ENCODE measurements around the gene TMX2.
"Not testable (repeated sequence)": the region's sequence is repeated elsewhere in the genome, so short reads cannot be mapped to it uniquely, and the experiment has no call there.

Gene TMX2

DNA sequence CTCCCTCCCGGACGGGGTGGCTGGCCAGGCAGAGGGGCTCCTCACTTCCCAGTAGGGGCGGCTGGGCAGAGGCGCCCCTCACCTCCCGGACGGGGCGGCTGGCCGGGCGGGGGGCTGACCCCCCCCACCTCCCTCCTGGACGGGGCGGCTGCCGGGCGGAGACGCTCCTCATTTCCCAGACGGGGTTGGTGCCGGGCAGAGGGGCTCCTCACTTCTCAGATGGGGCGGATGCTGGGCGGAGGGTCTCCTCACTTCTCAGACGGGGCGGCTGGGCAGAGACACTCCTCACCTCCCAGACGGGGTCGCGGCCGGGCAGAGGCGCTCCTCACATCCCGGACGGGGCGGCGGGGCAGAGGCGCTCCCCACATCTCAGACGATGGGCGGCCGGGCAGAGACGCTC lies 4.3 kb downstream of the TMX2 start:
- DNase-seq: not testable (repeated sequence)

DNA sequence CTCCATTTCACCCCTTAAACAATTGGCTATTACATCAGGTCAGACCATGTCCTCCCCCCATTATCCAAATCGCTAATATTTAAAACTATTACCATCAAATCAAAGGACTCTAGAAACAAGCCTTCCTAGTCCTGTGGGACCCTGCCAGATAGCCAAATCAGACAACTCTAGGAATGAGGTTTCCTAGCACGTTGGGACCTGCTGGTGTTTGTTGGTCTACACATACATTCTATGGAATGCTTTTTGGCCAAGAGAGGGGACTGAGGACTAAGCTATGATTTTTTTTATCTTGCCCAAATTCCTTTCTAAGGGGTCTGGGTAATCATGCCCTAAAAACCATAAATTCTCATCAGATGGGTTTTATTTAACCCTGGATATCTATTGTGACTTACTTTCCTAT lies 14.8 kb downstream of the TMX2 start:
- DNase-seq: no peak

DNA sequence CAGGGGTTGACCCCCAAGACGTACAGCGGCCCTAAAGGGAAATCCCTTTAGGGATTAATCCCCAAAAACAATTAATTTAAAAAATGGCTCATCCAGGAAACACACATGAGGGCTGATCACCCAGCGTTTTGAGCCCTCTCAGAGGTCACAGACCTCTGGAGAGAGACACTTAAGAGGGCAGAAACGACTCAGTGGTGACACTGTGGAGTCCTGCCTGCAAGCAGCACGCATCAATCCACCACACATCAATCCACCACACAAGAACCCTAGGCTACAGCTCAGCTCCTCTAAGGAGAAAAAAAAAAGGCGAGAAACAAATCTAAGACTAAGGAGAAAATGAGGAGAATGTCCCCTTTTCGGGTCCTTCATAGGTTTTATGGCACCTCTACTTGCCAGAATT lies 16.4 kb downstream of the TMX2 start:
- no peak for DNase-seq

DNA sequence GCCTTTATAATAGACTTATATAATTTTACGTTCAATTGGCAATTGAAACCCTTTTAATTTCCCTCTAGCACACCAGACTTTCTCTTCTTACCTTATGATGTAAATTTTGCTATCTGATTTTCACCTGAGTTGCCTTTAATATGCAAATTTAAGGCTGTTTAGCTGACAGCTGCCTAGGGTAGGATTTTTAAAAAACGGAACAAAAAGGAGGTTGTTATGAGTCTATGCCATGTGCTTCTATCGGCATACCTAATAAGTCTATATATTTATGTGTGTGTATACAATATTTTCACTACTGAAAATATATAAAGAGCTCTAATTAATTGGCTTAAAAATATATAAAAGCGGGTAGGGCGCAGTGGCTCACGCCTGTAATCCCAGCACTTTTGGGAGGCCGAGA lies 17.1 kb downstream of the TMX2 start:
- DNase-seq: no peak

DNA sequence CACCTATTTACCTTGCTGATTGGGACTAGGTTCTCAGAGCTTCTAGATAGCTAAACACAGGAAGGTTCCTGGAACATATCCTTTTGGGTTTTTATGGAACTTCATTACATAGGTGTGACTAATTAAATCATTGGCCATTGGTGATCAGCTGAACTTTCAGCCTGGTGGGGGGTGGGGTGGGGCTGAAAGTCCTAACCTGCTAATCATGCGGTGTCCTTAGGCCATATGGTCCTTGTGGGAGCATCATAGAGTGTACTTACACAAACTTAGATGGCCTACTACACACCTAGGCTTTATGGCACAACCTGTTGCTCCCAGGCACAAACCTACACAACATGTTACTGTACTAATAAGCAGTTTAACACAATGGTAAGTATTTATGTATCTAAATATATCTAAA lies 20.3 kb downstream of the TMX2 start:
- DNase-seq: no peak

DNA sequence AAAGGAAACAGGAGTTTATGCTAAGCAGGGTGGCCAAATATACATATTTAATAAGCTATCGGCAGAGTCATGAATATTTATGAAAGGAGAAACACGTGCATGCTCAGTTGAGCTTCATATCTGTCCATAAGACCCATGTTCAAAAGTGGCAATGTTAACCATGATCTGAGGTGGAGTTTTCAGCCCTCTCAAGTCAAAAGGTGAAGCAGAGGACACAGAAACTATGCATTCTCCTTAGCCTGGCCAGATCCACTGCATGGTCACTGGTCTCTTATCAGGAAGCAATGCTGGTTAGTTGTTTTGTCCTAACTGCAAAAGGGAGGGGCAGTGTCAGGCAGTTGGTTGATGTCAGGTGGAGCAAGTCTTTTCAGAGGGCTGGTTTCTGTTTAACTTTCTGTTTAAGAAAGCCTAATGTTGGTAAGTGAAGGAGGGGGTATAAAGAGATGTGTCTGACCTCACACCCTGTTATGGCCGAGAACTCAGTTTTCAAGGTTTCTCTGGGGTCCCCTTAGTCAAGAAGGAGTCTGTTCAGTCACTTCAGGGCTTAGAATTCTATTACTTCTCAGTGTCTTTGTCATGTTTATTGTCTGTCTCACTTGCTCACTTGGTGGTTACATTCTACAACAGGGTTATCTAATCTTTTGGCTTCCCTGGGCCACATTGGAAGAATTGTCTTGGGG lies 23.4 kb downstream of the TMX2 start:
- no peak for DNase-seq

DNA sequence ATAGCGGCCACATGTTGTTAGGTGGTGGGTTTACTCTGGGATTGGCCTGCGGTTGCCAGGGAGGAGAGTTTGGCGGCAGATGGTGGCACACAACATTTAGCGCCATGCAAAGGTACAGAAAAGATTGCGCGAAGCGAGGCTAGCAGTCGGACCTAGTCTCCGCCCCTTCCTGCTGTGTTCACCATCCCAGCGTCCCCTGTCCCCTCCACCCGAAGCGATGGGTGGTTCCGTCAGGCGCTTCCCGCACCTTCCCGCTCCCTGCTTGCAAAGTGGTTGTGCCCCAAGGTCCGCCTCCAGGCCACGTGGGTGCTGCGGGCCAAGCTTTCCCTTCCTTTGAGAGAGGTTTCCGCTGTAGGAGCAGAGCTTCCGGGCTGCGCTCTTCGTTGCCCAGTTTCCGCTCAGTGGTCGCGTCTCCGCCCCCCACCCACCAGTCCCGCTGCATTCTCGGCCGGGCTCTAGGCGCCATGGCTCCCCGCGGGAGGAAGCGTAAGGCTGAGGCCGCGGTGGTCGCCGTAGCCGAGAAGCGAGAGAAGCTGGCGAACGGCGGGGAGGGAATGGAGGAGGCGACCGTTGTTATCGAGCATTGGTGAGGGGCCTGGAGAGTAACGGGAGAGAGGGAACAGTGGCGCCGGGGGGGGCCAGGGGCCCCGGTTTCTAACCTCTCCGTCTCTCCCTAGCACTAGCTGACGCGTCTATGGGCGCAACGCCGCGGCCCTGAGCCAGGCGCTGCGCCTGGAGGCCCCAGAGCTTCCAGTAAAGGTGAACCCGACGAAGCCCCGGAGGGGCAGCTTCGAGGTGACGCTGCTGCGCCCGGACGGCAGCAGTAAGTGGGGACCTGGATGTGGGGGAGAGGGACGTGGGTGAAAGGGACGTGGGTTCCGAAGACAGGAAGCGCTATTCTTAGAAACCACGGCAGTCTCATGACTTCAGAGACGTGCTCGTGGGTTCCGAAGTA lies 29.0 kb downstream of the TMX2 start, which contains the start of gene SELENOH:
Gene SELENOH (plus strand): TSS at position 360 of the 955 bp plus-strand sequence. CDS start 105 bp downstream, at position 465.
- DNase-seq: peak; percentile 91

DNA sequence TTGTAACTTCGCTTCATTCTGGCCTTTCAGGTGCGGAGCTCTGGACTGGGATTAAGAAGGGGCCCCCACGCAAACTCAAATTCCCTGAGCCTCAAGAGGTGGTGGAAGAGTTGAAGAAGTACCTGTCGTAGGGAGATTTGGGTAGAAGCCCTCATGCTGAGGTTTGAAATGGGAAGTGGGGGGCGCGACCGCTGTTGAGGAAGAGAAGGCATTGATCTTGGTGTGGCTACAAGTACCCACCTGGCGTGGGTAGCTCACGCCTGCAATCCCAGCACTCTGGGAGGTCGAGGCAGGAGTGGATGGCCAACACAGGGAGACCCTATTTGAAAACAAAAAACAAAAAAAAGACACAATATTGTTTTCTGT lies 29.7 kb downstream of the TMX2 start:
- no peak for DNase-seq

DNA sequence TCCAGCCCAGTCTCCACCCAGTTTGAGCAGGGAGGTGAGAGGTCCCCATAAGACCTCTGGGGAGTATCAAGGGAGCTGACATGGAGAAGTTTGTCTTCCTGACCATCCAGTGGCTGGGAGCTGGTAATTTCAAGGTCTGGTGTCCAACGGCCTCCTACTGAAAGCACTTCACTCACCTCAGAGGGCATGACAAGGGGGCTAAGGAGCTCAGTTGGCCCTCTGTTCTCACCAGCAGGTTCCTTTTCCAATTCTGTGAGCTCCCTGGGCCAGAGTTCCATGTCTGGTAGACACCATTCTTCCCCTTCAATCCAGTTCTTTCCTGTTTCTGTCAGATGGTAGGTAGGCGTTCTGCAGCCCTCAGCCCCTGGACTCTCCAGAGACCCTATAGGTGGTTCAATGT lies 32.0 kb downstream of the TMX2 start:
- DNase-seq: no peak

DNA sequence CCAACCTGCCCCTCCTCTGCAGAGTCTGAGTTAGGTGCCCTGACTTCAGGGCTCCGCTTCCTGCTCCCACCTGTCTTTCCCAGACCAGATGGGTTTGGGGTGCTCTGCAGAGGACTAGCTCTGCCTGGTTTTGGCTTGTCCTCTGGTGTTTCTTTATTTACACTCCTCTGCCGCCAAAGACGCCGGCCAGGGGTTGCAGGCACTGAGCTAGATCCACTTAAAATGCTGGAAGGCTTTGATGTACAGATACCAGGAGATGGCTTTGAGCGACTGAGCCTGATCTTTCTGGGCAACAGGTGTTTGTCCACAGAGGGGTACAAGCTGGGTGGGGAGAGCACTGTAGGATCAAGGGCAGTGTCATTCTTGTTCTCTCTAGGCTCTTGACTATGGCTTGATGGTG lies 32.8 kb downstream of the TMX2 start:
- DNase-seq: no peak

DNA sequence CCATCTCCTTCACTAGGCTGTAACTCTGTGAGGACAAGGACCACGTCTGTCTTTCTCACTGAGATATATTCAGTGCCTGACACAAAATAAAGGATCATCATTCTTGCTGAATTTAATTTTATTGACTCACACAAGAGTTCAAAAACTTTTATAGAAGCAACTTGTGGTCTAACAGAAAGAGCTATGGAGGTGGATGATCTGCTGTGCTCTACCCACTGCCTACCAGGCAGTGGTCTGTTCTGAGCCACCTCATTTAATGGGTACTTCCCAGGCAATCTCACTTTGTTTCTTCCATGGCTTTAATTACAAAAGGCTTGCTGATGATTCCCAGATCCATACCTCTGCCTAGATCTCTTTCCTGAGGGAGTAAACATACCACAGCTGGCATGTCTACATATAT lies 34.5 kb downstream of the TMX2 start:
- no peak for DNase-seq

DNA sequence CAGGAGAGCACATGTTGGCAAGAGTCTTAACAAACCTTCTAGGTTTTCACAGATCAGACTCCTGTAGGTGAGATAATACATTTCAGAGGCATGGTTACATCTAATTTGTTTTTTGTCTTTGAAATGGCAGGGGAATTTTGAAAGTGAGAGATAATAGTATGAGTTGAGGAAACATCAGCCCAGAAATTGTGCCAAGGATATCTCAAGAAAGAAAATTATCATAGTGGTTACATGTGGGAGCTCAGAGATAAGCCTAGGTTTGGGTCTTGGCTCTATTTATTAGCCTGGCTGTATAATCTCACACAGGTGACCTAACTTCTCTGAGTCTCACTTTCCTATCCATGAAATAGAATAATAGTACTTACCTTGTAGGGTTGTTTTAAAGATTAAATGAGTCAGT lies 38.8 kb downstream of the TMX2 start:
- no peak for DNase-seq

DNA sequence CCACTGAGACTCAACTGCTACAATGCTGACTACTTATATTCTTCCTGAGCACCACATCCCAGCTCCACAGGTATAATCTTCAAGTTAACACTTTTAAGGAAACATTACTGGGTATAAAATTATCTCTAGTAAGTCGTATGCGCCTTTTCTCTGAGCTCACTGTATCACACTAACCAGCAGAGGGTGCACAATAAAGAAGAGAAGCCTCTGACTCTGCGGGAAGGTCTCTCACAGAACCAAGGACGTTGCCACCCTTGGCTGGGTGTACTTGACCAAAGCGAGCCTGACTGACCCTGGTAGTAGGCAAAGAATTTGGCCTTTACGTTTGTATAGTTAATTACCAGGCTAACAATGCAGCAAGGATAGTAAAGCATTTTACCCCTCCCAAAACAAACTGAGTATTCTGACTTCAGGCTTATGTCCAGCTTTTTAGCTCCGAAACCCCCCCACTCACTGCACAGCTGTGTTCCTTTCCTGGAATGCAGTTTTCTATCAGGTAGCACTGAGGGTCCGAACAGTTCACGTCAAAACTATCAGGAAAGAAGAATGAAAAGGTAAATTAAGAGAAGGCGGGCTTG lies 39.4 kb downstream of the TMX2 start, which contains the start of gene BTBD18:
Gene BTBD18 (minus strand): TSS at position 144 of the 578 bp plus-strand sequence. CDS start 631 bp downstream, outside the sequence.
- no peak for DNase-seq

DNA sequence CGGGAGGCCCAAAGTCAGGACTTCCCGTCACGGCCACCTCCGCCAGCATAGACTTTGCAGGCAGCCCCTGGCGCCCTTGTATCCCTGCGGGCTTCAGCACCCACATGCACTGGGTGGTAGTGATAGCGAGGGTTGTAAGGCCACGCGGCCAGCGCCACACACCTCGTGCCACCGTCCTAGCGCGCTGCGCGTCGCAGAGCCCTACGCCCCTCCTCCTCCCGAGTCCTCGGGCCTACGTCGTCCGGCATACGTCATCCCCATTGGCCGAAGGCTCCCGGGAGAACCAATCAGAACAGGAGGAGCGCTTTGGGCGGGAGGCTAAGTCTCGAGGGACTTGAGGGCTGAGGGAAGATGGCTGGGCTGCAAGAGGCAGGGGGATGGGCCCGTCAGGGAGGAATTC lies 40.6 kb downstream of the TMX2 start:
- no peak for DNase-seq

DNA sequence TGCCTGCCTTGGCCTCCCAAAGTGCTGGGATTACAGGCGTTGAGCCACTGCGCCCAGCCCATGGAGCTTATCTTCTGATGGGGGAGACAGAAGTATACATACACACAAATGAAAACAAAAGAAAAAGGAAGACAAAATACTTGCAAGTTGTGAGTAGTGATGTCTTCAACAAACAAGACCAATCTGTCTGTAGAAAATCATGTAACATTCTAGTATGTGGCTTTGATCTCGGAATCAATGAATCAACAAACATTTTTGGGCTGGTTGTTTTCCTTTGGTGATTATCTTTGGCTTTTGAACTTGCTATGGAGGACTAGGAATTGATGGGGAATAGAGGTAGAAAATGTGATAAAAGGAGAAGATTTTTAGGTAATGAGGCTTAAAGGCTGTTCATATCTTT lies 45.8 kb downstream of the TMX2 start:
- no peak for DNase-seq

DNA sequence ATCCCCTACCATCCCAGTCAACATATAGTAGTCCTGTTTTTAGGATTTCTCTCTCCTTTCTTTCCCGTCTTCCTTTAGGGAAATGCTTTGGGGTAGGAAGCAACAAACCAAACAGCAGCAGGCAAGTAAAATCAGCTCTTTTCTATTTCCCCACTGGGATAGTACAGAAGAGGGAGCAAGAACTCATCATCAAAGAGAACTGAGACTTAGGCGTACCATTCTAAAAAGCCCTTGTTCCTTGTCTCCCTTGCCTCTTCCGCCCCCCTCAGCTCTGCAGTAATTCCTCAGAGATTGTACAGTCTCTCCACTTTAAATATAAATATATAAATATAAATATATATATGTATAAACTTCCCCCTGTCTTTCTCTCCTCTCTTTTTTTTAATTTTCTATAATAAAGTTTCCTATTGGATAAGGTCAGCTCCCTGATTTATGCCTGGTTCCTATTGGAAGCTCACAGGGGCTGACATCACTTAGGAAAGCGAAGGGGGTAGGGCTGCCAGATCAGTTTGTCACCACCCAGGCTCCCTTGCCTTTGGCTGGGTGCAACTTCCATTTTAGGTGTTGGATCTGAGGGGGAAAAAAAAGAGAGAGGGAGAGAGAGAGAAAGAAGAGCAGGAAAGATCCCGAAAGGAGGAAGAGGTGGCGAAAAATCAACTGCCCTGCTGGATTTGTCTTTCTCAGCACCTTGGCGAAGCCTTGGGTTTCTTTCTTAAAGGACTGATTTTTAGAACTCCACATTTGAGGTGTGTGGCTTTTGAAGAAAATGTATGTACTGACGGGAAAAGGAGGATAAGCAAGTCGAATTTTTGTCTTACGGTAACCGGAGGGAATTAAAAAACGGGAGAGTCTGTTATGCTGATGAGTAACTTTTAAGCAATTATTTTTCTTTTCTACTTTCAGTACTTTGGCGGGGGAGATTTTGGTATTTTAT lies 49.2 kb downstream of the TMX2 start, which contains the start of gene CTNND1:
Gene CTNND1 (plus strand): TSS at position 502 of the 934 bp plus-strand sequence. CDS start 29,677 bp downstream, outside the sequence.
- DNase-seq: no peak

DNA sequence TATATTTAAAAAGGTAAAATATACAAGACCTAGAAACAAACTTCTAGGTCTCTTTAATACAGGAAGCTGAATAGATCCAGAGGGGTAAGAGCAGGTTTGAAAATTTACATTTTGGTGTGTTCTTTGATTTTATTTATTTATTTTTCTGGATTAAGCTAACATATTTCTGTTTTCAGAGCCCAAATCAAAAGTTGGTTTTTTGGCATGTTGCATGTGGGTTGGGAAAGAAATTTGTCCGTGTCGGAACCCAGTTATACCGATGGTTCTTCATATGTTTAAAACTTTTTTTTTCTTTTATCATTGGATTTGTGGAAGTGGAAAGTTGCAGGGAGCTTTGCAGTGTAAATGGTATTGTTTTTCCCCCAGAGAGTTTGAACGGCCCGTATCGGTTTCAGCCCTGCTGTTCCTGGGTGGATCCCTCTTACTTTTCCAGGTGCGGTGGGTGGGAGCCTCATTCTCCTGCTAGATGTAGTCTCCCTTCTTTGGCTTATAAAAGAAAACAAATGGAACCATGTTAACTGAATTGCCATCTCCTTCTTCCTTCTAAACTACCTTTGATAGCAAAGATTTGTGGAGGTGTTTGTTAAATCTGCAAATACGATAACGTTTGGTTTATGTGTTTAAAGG lies 50.0 kb downstream of the TMX2 start:
- no peak for DNase-seq

DNA sequence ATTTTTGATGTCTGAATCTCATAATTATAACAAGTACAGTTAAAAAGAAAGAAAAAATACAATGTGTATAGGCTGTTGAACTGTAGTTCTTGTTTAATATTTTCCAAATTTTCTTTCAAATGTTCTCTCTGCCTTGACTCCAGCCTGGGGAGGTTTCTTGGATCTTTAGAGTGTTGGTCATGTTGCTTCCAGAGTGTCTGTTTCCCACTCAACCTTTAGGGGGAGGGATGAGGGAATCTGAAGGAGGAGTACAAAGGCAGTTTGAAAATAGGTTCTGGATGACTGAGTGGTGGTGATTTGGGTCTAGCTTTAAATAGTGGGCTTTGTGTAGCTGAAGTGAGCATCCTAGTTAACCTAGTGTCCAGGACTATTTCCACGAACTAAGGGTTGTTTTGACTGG lies 51.2 kb downstream of the TMX2 start:
- DNase-seq: no peak

DNA sequence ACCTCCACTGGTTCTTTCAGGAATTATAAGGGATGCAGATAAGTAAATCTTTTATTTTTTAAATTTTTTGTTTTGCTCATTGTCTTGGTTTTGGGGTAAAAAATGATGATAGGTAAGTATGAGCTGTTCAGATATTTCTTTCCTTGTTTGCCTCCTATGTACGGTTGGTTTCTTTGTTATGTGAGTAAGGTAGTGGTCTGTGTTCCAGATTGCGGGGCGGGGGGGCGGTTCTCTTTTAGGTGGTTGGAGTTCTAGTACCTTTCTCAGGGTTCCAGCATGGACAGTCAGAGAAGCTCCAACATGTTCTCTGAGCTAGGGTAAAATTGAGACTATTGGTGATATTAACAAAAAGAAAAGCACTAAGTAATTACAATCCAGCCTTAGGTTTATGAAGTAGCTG lies 51.6 kb downstream of the TMX2 start:
- no peak for DNase-seq

DNA sequence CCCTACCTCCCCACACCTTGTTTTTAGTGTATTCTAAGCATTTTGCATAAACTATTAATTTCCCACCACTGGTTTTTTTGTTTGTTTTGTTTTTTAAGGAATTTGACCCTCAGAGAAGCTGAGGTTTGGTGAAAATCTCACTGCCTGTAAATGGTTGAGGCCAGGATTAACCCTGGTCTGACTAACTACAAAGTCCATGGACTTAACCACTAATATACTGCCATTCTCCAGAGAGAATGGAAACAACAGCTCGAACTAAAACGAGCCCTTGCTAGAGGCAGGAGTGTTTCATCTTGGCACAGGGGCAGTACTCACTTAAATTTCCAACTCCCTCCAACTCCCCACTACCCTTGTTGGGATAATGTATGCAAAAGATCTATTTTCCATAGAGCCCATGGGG lies 52.2 kb downstream of the TMX2 start:
- DNase-seq: no peak

DNA sequence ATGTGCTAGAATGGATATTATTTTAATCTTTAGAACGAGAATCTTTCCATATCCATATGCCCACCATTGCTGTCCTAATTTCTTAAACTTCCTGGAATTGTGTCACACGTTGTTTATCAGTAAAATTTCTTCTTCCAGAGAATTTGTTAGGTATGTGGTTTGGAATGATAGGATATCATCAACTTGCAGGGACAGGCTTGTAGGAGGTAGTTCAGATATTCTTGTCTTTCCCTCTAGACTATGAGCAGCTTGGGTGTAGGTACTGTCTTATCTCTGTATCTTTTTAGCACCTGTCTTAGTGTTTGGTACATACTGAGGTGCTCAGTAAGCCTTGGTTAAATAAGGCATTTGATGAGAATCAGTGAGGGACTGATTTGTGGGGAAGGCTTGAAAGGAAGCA lies 52.6 kb downstream of the TMX2 start:
- no peak for DNase-seq

DNA sequence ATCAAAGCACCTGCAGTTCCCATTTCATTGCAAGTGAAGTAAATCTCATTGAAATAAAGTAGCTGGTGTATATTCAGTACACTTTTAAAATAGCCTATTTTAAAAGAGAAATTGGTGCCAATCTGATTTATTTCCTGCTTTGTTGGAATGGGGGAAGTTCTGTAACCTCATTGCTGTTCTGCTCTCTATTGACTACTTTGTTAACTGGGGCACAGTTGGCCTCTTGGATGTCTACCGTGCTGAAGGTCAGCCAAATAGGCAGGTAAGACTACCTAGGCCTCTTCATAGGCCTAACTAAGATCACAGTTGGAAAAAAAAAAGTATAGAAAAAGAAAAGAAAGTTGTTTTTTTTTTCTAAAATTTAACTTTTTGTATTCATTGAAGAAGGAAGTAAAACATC lies 58.4 kb downstream of the TMX2 start:
- DNase-seq: no peak
